GM23248 (cell line): Measurements from ENCODE around the gene MSH5. TPM values are rescaled to one million over a fixed set of nuclear protein-coding genes. Genes with fewer than 3 reads are reported as not detected.

Source experiments
- DNase-seq: peaks from one replicate; pipeline ENCODE4 v3.0.0-alpha.2; 2015
- H2AFZ ChIP-seq: fragments of 200-600 bp; sonication (generic); 2 replicates; pipeline ENCODE4 v1.6.1; 2016; ENCODE audit warnings: antibody characterized with exemption
- H3F3A ChIP-seq: fragments of 200-600 bp; sonication (generic); 2 replicates; pipeline ENCODE4 v1.6.1; 2016; ENCODE audit warnings: mild to moderate bottlenecking, antibody characterized with exemption, mixed run types; ENCODE audit not compliant: insufficient read depth
- H3K27ac ChIP-seq: fragments of 200-600 bp; sonication (generic); 2 replicates; pipeline ENCODE4 v1.5.1; 2016; ENCODE audit warnings: mild to moderate bottlenecking
- H3K27me3 ChIP-seq: fragments of 200-600 bp; sonication (generic); replicated peaks from 2 replicates; pipeline ENCODE4 v1.6.1; 2016; ENCODE audit warnings: mild to moderate bottlenecking; ENCODE audit not compliant: insufficient read depth
- H3K36me3 ChIP-seq: fragments of 200-600 bp; sonication (generic); 2 replicates; pipeline ENCODE4 v1.6.1; 2016; ENCODE audit warnings: low read depth, mild to moderate bottlenecking
- H3K4me1 ChIP-seq: fragments of 200-600 bp; sonication (generic); 2 replicates; pipeline ENCODE4 v1.6.1; 2016; ENCODE audit warnings: mild to moderate bottlenecking; ENCODE audit not compliant: insufficient read depth
- H3K4me2 ChIP-seq: fragments of 200-600 bp; sonication (generic); one replicate; pipeline ENCODE4 v1.6.1; 2016; ENCODE audit warnings: mild to moderate bottlenecking; ENCODE audit not compliant: unreplicated experiment
- H3K4me3 ChIP-seq: fragments of 200-600 bp; sonication (generic); 2 replicates; pipeline ENCODE4 v1.5.1; 2016; ENCODE audit warnings: mild to moderate bottlenecking
- H3K79me2 ChIP-seq: fragments of 200-600 bp; sonication (generic); 2 replicates; pipeline ENCODE4 v1.6.1; 2016; ENCODE audit warnings: mild to moderate bottlenecking; ENCODE audit not compliant: insufficient read depth
- H3K9ac ChIP-seq: fragments of 200-600 bp; sonication (generic); 2 replicates; pipeline ENCODE4 v1.6.1; 2016; ENCODE audit warnings: mild to moderate bottlenecking
- H3K9me2 ChIP-seq: fragments of 200-600 bp; sonication (generic); 2 replicates; pipeline ENCODE4 v1.6.1; 2016; ENCODE audit warnings: mixed run types, mild to moderate bottlenecking, moderate library complexity; ENCODE audit not compliant: insufficient read depth
- H3K9me3 ChIP-seq: fragments of 200-600 bp; sonication (generic); one replicate; pipeline ENCODE4 v1.6.1; 2017; ENCODE audit warnings: low read depth
- H4K20me1 ChIP-seq: fragments of 200-600 bp; sonication (generic); 2 replicates; pipeline ENCODE4 v1.6.0; 2016; ENCODE audit not compliant: insufficient read depth
- EZH2phosphoT487 ChIP-seq: fragments of 200-600 bp; sonication (generic); IDR thresholded peaks from 2 replicates; pipeline ENCODE4 v1.6.1; 2018; ENCODE audit warnings: antibody characterized with exemption, moderate library complexity, mild to moderate bottlenecking, low read depth; ENCODE audit not compliant: insufficient read depth
- WGBS, 2 experiments: methylation state at CpG; one replicate each; pipeline ENCODE4 v1.1.6; 2015 to 2017; ENCODE audit warnings: low lambda C conversion rate in 2 of 2, low coverage in 1 of 2; ENCODE audit errors: missing lambda C conversion rate in 2 of 2; 5-methylcytosine and 5-hydroxymethylcytosine counted together
- in situ Hi-C: fragments of 300-500 bp; cut with MboI; formaldehyde crosslinking; loops from 2 replicates; pipeline ENCODE4 v1.15.0; 2020
- microRNA-seq: library from miRNA; unstranded; fragments of <30 nt; microRNA quantifications from one replicate; pipeline ENCODE4, GENCODE V29; 2016; ENCODE audit warnings: borderline number of aligned reads
- polyA plus RNA-seq: library from polyadenylated mRNA; unstranded; fragments of >200 nt; fragmentation: Nextera tagmentation; extraction: Ambion mirVana; gene quantifications from 2 replicates; pipeline ENCODE4 v1.2.1, GENCODE V29; 2016
- small RNA-seq: library from RNA; depleted of rRNA; stranded (forward); fragments of <200 nt; gene quantifications from one replicate; pipeline ENCODE3, GENCODE V24; 2014; ENCODE audit warnings: low read depth, low replicate concordance
- total RNA-seq: library from RNA; depleted of rRNA; stranded (reverse); fragments of >200 nt; shearing (Covaris generic); gene quantifications from 2 replicates; pipeline ENCODE4 v1.2.3, GENCODE V29; 2014; rRNA removed

Gene MSH5
- total and polyA plus RNA-seq, 2 experiments from 2014 or later: 2.9 to 4.3 TPM

- Histone ChIP-seq H3K79me2 (no peaks in the 10 kb centered on the region), H3K4me3 (no peak overlapping the region), H2AFZ (no peak overlapping the region), H3K27ac (no peak overlapping the region), H3K36me3 (no peaks in the 10 kb centered on the region), H3K27me3 (no peaks in the 10 kb centered on the region), H3F3A (peaks cover 20% of the 10 kb centered on the region), H3K9me3 (no peaks in the 10 kb centered on the region), H4K20me1 (no peaks in the 10 kb centered on the region), H3K4me2 (no peak overlapping the region), H3K4me1 (peaks cover 17% of the 10 kb centered on the region), H3K9me2 (no peaks in the 10 kb centered on the region), H3K9ac (no peak overlapping the region)
- in situ Hi-C loops: no loop called here
- 97% methylated on average over 12 of the region's 12 CpGs for WGBS, 2 experiments
- no peak for TF ChIP-seq EZH2phosphoT487
- no peak for DNase-seq
These were observed 71.8 kb downstream of the MSH5 start for GRCh38 chr6:31811645-31812044.

Small RNA genes within 50 kb of the gene (microRNA-seq; reads per million reads assigned to microRNA genes)
- not detected for gene MIR4646

Small RNA genes within 50 kb of the gene (small RNA-seq; reads per million reads assigned to genes)
- gene LY6G6D (not detected), gene MIR4646 (not detected), gene MSH5-SAPCD1 (not detected), gene RF00019 (not detected), gene RNU6-850P (not detected), gene SAPCD1 (not detected)

Other genes starting within 250 kb of the MSH5 start
Only the 30 nearest of the 43 such genes appear.
- gene LTB, start 157.6 kb upstream of the MSH5 start, total RNA-seq: not detected in 2 replicates
- gene LTB, start 157.6 kb upstream of the MSH5 start, polyA plus RNA-seq: 0.23 TPM in 1 of 2 replicates, not detected in the other
- not detected in 2 replicates for gene LST1, start 153.7 kb upstream of the MSH5 start, total RNA-seq
- gene LST1, start 153.7 kb upstream of the MSH5 start, polyA plus RNA-seq: not detected in 2 replicates
- not detected in 2 replicates for gene NCR3, start 147.0 kb upstream of the MSH5 start, total RNA-seq
- not detected in 2 replicates for gene NCR3, start 147.0 kb upstream of the MSH5 start, polyA plus RNA-seq
- gene AIF1, start 124.8 kb upstream of the MSH5 start, total RNA-seq: not detected in 2 replicates
- gene AIF1, start 124.8 kb upstream of the MSH5 start, polyA plus RNA-seq: not detected in 2 replicates
- 46.0 and 50.5 TPM in 2 replicates for gene PRRC2A, start 119.3 kb upstream of the MSH5 start, total RNA-seq
- 42.5 and 47.2 TPM in 2 replicates for gene PRRC2A, start 119.3 kb upstream of the MSH5 start, polyA plus RNA-seq
- gene BAG6, start 87.3 kb upstream of the MSH5 start, total RNA-seq: 161 and 198 TPM in 2 replicates
- gene BAG6, start 87.3 kb upstream of the MSH5 start, polyA plus RNA-seq: 88.2 and 90.8 TPM in 2 replicates
- gene APOM, start 84.1 kb upstream of the MSH5 start, total RNA-seq: 0.76 and 3.3 TPM in 2 replicates
- 5.6 and 5.9 TPM in 2 replicates for gene APOM, start 84.1 kb upstream of the MSH5 start, polyA plus RNA-seq
- gene C6orf47, start 79.2 kb upstream of the MSH5 start, total RNA-seq: 20.3 and 28.5 TPM in 2 replicates
- gene C6orf47, start 79.2 kb upstream of the MSH5 start, polyA plus RNA-seq: 19.4 and 19.5 TPM in 2 replicates
- gene GPANK1, start 75.0 kb upstream of the MSH5 start, total RNA-seq: 10.6 and 11.3 TPM in 2 replicates
- gene GPANK1, start 75.0 kb upstream of the MSH5 start, polyA plus RNA-seq: 19.3 and 20.0 TPM in 2 replicates
- gene CSNK2B, start 73.9 kb upstream of the MSH5 start, total RNA-seq: 186 and 256 TPM in 2 replicates
- 224 and 229 TPM in 2 replicates for gene CSNK2B, start 73.9 kb upstream of the MSH5 start, polyA plus RNA-seq
- gene LY6G5B, start 70.0 kb upstream of the MSH5 start, total RNA-seq: 2.7 and 7.5 TPM in 2 replicates
- gene LY6G5B, start 70.0 kb upstream of the MSH5 start, polyA plus RNA-seq: 3.9 and 5.9 TPM in 2 replicates
- 1.7 TPM in 1 of 2 replicates, not detected in the other for gene LY6G5C, start 58.9 kb upstream of the MSH5 start, total RNA-seq
- 5.0 and 5.1 TPM in 2 replicates for gene LY6G5C, start 58.9 kb upstream of the MSH5 start, polyA plus RNA-seq
- gene ABHD16A, start 36.7 kb upstream of the MSH5 start, total RNA-seq: 54.0 and 59.9 TPM in 2 replicates
- gene ABHD16A, start 36.7 kb upstream of the MSH5 start, polyA plus RNA-seq: 48.0 and 48.5 TPM in 2 replicates
- not detected in 2 replicates for gene LY6G6F, start 33.1 kb upstream of the MSH5 start, total RNA-seq
- gene LY6G6F, start 33.1 kb upstream of the MSH5 start, polyA plus RNA-seq: not detected in 2 replicates
- not detected in 2 replicates for gene LY6G6D, start 24.7 kb upstream of the MSH5 start, total RNA-seq
- gene LY6G6D, start 24.7 kb upstream of the MSH5 start, polyA plus RNA-seq: not detected in 2 replicates
- not detected in 2 replicates for gene LY6G6C, start 18.3 kb upstream of the MSH5 start, total RNA-seq
- not detected in 2 replicates for gene LY6G6C, start 18.3 kb upstream of the MSH5 start, polyA plus RNA-seq
- gene MPIG6B, start 16.6 kb upstream of the MSH5 start, total RNA-seq: not detected in 2 replicates
- gene MPIG6B, start 16.6 kb upstream of the MSH5 start, polyA plus RNA-seq: not detected in 2 replicates
- gene DDAH2, start 10.7 kb upstream of the MSH5 start, total RNA-seq: 76.6 and 93.3 TPM in 2 replicates
- 77.7 and 90.2 TPM in 2 replicates for gene DDAH2, start 10.7 kb upstream of the MSH5 start, polyA plus RNA-seq
- gene CLIC1, start 3.5 kb upstream of the MSH5 start, total RNA-seq: 447 and 576 TPM in 2 replicates
- gene CLIC1, start 3.5 kb upstream of the MSH5 start, polyA plus RNA-seq: 784 and 791 TPM in 2 replicates
- 2.5 TPM in 1 of 2 replicates, not detected in the other for gene SAPCD1, start 22.7 kb downstream of the MSH5 start, total RNA-seq
- gene SAPCD1, start 22.7 kb downstream of the MSH5 start, polyA plus RNA-seq: 0.85 and 1.3 TPM in 2 replicates
- 0.54 TPM in 1 of 2 replicates, not detected in the other for gene VWA7, start 37.3 kb downstream of the MSH5 start, total RNA-seq
- gene VWA7, start 37.3 kb downstream of the MSH5 start, polyA plus RNA-seq: 0.37 and 0.56 TPM in 2 replicates
- 47.6 and 66.4 TPM in 2 replicates for gene VARS1, start 55.7 kb downstream of the MSH5 start, total RNA-seq
- 39.1 and 39.8 TPM in 2 replicates for gene VARS1, start 55.7 kb downstream of the MSH5 start, polyA plus RNA-seq
- 32.5 and 40.3 TPM in 2 replicates for gene LSM2, start 67.0 kb downstream of the MSH5 start, total RNA-seq
- gene LSM2, start 67.0 kb downstream of the MSH5 start, polyA plus RNA-seq: 48.4 and 52.3 TPM in 2 replicates
- gene HSPA1L, start 75.3 kb downstream of the MSH5 start, total RNA-seq: 1.3 and 1.7 TPM in 2 replicates
- 0.85 and 0.91 TPM in 2 replicates for gene HSPA1L, start 75.3 kb downstream of the MSH5 start, polyA plus RNA-seq
- 86.1 and 107 TPM in 2 replicates for gene HSPA1A, start 75.5 kb downstream of the MSH5 start, total RNA-seq
- gene HSPA1A, start 75.5 kb downstream of the MSH5 start, polyA plus RNA-seq: 67.5 and 76.3 TPM in 2 replicates
- gene HSPA1B, start 87.7 kb downstream of the MSH5 start, total RNA-seq: 104 and 124 TPM in 2 replicates
- 58.0 and 61.3 TPM in 2 replicates for gene HSPA1B, start 87.7 kb downstream of the MSH5 start, polyA plus RNA-seq
- gene NEU1, start 122.8 kb downstream of the MSH5 start, total RNA-seq: 38.3 and 40.2 TPM in 2 replicates
- gene NEU1, start 122.8 kb downstream of the MSH5 start, polyA plus RNA-seq: 27.8 TPM in 2 replicates
- gene SLC44A4, start 139.0 kb downstream of the MSH5 start, total RNA-seq: not detected in 2 replicates
- gene SLC44A4, start 139.0 kb downstream of the MSH5 start, polyA plus RNA-seq: not detected in 2 replicates
- 40.2 and 41.5 TPM in 2 replicates for gene EHMT2, start 157.7 kb downstream of the MSH5 start, total RNA-seq
- 26.5 and 27.5 TPM in 2 replicates for gene EHMT2, start 157.7 kb downstream of the MSH5 start, polyA plus RNA-seq
- gene ZBTB12, start 162.1 kb downstream of the MSH5 start, total RNA-seq: 2.0 and 6.1 TPM in 2 replicates
- gene ZBTB12, start 162.1 kb downstream of the MSH5 start, polyA plus RNA-seq: not detected in 2 replicates